Activated CD4-positive, alpha-beta T cell treated with anti-CD3 and anti-CD28 coated beads for 24 hours (primary cell): Measurements from ENCODE around the gene KAT7.

Experiments
- DNase-seq, 2 donors: peaks; one replicate each; pipeline ENCODE4 v3.0.0-alpha.2; 2020; ENCODE audit warnings: low read depth in 2 of 2

The KAT7 gene

GRCh38 chr17:49842371-49842770, 53.9 kb downstream of the KAT7 start:
- no peak for DNase-seq

DNA sequence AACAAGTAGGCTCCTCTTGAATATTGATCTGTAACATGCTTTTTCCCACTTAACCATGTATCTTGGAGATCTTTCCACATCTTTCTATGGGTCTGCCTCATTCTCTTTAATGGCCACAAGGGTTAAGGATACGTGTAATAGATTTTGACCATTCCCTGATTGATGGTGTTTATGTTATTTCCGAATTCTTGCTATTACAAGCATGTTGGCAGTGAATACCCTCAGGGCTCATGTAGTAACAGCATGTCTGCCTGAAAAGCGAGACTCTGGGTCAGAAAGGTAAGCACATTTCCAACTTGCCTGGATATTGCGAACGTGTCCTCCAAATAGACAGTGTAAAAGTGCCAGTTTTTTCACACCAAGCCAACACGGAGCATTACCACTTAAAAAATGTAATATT, 54.4 kb downstream of the KAT7 start:
- no peak for DNase-seq

- peak in 1 of 2 donors; percentile 11 for DNase-seq
Measured at GRCh38 chr17:49843774-49844350, 55.4 kb downstream of the KAT7 start.

GRCh38 chr17:49845321-49845720, 56.8 kb downstream of the KAT7 start:
- DNase-seq, result no peak

GRCh38 chr17:49846938-49847712, 58.6 kb downstream of the KAT7 start:
- DNase-seq, result no peak

GRCh38 chr17:49848019-49848473, 59.6 kb downstream of the KAT7 start, which contains the start of gene TAC4:
TSS of gene TAC4 (minus strand) at chr17:49848069. CDS start at chr17:49848017, 52 bp downstream.
- no peak for DNase-seq

GRCh38 chr17:49848739-49849138, 60.3 kb downstream of the KAT7 start:
- no peak for DNase-seq

DNA sequence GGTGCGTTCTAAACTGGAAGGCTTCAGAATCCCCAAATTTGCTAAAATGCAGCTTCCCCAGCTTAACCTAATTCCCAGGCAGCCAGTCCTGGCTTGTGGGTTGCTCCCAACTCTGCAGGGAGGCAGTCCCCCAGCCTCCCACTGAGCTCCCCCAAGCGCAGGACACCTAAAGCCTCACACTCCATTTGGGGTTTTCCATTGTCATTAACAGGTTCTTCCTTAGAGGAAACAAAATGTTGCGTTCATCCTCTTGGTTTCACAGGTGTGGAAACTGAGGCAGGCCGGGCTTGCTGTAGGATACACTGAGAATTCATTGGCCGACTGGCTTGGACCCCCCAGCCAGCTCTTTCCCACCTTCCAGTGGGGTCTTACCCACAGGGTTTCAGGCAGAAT, 61.7 kb downstream of the KAT7 start:
- no peak for DNase-seq

DNA sequence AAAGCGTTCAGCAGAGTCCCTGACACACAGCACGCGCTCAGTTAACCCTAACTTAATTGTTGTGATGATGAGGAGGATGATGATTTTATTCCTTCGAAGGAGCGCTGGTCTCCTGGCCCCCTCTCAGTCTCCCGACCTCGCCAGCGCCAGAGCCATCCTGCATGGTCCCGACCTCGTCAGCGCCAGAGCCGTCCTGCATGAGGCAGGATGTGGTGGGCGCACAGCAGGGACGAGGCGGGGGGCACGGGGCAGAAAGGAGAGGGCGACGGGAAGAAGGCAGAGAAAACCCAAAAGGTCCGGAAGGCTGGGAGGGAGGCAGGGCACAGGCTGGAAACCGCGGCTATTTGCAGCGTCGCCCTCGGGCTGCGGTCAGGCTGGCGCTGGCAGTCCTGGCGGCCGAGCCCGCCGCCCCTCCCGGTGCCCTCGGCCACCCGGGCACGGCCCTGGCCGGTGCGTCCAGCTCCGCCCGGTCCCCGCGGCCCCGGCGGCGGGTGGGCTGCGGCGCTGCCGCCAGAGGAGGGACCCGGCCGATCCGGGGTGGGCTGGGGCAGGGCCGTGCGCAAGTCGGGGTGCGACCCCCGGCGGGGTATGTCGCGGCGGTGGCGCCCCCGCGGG, 62.4 kb downstream of the KAT7 start:
- DNase-seq, result no peak

- DNase-seq, result peak; percentile 51 to 62
Measured at GRCh38 chr17:49851387-49852291, 63.2 kb downstream of the KAT7 start.

DNA sequence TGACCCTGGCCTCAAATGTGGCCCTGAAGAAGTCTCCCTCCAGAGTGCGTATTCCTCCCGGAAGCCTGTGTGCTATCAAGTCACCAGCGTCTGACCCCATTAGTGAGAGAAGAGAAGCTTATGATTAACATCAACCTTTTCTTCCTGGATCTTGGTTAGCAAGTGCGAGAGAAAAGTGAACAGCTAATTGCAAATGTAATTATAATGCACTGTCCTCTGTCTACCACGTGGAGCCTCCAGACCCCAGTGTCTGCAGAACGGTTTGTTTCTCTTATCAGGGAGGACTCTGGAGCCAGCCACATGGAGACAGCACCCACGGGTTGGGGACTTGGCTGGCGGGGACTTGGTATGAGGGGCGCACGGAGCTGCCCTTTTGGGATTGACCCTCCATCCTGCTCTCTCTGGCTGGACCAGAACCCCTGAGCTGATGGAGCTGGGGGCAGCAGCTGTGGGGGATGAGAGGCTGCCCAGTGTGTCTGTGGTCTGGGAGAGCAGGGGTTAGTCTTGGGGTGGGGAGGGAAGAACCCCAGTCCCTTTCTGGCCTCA, 65.1 kb downstream of the KAT7 start:
- no peak for DNase-seq

GRCh38 chr17:49854126-49854525, 65.6 kb downstream of the KAT7 start:
- DNase-seq, result no peak

DNA sequence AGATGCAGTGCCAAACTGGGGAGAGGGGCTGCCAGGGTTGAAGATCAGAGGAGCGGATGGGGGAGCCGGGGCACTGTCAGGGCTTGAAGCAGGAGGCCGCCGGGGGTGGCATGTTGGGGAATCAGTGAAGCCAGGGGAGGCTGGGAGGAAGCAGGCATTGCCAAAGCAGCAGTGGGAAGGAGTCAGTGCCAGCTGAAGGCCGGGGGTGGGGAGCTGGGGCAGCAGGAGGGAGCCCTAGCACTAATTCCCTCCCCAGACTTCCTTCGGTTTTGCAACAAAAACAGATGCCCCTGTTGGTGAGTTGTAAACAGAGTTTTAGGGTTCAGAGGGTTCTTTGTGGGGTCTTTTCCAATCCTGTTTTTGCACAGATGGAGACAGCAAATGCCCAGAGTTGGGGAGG, 70.3 kb downstream of the KAT7 start:
- DNase-seq, result no peak

GRCh38 chr17:49859991-49860953, 71.8 kb downstream of the KAT7 start:
- DNase-seq, result no peak

- DNase-seq, result peak; percentile 41 to 45
Measured at GRCh38 chr17:49861150-49861884, 72.8 kb downstream of the KAT7 start.

- DNase-seq, result no peak
Measured at GRCh38 chr17:49862781-49863331, 74.4 kb downstream of the KAT7 start.

GRCh38 chr17:49866019-49866380, 77.5 kb downstream of the KAT7 start:
- DNase-seq, result no peak

GRCh38 chr17:49866882-49867413, 78.5 kb downstream of the KAT7 start:
- no peak for DNase-seq

- DNase-seq, result no peak
Measured at GRCh38 chr17:49869038-49869374, 80.5 kb downstream of the KAT7 start.
